HG03521 (cell line): ENCODE data around the gene PRND.
"Not testable (repeated sequence)": the region's sequence is repeated elsewhere in the genome, so short reads cannot be mapped to it uniquely, and the experiment has no call there.

Source experiments
- ATAC-seq: cut with Tn5 transposase; IDR thresholded peaks from one replicate; pipeline ENCODE4 v1.9.1; 2021; ENCODE audit warnings: mild to moderate bottlenecking, moderate library complexity; ENCODE audit not compliant: unreplicated experiment

PRND gene

DNA sequence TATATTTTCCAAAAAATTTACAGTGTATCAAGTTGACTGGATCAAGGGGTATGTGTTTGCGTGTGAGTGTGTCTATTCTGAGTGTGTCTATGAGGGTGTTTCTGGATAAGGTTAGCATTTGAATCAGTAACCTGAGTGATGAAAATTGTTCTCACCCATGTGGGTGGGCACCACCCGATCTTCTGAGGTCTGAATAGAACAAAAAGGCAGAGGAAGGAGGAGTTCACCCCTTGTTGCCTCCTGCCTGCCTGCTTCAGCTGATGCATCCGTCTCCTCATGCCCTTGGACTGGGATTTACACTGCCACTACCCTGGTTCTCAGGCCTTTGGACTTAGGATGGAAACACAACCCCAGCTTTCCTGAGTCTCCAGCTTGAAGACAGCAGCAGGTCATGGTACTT lies 13.7 kb upstream of the PRND start:
- no peak for ATAC-seq

DNA sequence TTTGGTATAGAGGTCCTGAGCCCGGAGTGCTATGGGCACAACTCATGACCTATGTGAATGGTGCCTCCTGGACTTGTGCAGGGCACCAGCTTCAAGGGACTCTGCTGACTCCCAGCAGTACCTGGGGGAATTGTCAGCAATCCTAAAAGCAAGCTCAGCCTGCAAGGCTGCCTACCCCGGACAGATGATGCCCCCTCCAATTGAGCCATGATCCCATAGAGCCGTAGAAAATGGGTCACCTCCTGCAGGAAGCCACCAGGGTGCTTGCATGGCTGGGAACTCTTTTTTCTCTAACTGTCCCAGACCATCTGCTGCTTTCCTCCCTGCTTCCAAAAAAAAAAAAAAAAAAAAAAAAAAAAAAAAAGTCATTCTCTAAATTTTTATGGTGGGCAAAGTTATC lies 12.9 kb upstream of the PRND start:
- ATAC-seq: no peak

DNA sequence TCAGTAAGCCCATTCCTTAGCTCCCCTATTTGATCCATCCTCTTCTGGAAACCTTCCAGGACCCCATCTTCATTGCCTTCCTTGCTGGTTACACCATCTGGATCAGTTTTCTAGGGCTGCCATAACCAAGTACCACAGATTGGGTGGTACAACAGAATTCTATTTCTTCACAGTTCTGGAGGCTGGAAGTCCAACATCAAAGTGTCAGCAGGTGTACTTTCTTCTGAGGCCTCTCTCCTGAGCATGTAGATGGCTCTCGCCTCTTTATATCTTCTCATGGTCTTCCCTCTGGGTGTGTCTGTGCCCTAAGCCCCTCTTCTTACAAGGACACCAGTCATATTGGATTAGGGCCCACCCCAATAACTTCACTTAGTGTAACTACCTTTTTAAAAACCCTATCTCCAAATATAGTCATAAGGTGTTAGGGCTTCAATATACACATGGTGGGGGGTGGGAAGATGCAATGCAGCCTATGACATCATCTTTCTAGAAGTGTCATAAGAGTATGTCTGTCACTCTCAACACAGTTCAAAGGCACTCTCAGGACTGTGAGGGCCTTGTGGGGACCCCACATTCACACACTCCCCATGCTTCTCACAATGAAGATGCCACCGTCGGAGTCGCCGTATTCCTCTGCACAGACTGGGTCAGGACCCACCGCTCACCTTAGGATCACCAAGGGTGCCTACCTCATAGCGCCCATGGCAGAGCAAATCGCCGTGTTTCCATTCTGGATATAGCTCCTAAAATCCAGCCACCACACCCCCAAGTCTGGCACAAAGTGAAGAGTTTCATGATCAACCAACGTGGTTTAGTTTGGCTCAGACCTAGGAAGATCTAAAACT lies 12.2 kb upstream of the PRND start:
- ATAC-seq: no peak

DNA sequence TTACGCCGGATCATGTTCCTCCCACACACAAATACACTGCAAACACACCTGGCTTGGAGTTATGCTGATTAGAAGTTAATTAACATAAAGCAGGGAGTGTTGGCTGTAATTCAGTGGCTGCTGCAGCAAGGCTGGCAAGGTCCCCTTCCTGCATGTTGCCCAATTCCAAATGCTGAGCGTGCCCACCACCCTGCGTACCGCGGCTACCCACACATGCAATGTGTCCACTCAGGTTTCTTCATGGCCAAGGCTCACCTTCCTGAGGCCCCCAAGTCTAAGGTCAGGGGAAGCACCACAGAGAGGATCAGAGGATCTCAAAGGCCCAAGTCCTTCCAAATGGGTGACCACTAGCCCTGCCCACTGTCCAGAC lies 11.6 kb upstream of the PRND start:
- no peak for ATAC-seq

DNA sequence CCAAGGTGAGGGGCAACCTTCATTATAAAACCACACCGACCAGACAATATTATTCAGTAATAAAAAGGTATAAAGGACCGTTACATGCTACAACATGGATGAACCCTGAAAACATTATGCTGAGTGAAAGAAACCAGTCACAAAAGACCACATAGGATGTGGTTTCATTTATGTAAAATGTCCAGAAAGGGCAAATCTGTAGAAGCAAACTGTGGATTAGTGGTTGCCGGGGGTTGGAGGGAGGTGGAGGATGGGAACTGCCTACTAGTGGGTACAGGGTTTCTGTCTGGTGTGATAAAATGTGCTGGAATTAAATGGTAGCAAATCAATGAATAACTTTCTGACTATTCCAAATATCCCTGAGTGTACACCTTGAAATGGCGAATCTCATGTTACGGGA lies 10.2 kb upstream of the PRND start:
- no peak for ATAC-seq

DNA sequence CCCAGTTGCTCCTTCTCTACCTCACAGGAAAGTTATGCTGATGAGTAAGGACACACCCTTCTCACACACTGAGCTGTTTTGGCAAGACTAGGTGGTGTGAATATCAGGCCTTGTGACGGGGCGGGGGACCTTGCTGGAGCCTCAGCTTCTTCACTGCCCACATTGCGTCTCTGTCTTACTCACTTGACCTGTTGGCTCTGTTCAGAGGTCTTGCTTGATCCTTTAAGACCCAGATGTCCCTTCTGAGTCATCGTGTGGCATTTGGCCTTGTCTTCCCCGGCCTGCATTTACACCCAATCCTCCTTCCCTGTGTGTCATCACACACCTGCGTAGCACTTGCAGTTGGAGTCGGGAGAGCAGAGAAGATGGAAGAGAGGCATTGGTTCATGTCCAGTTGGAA lies 8.3 kb upstream of the PRND start:
- no peak for ATAC-seq

DNA sequence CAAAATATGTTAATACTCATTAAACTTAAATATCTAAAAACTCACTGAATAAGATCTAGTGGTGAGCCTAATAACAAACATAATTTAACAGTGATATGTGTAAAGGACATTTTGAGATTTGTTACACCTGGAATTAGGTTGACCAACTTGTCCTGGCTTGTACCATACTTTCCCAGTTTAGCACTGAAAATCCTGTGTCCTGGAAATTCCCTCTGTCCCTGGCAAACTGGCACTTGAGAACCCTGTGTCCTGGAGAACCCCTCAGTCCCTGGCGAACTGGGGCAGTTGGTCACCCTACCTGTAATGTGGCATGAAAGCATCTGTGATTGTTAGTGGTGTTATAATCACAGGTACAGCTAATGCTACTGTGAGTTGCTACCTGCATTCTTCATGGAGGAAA lies 6.9 kb upstream of the PRND start:
- no peak for ATAC-seq

DNA sequence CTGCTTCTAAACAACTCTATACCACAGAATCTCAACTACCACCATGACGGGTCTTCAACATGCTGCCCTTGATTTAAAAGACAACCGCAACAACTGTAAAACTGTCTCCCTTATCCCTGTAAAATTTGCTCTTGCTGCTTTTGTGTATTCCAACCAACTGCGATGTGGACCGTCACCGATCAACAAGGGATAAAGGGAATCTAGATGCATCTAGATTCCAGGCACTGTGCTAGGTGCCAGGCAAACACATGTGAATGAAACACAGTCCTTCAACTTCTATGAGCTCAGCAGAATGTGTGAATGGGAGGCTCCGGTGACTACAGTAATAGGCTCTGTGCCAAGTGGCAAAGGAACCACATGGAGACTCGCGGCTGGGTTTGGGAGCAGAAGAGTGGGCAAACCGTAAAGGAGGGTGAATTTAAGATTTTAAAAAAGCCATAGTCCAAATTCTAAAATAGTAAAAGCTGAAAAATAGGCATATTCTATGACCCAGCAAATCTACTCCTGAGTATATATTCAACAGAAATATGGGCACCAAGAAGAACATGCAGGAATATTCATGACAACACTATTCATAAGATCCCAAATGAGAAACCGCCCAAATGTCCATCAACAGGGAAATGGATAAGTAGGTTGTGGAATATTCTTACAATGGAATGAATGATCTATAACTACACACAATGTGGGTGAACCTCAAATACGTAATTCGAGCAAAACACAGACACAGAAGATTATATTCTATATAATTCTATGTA lies 3.7 kb upstream of the PRND start:
- ATAC-seq: no peak

DNA sequence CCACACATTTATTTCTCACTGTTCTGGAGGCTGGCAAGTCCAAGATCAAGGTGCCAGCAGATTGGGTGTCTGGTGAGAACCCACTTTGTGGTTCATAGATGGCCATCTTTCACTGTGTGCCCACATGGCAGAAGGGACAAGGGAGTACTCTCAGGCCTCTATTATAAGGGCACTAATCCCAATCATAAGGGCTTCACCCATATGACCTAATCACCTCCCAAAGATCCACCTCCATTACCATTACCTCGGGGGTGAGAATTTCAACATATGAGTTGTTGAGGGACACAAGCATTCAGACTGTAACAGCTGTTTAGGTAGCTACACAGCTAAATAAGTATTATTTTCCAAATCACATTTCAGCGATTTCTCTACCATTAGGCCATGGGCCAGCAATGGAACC lies 2.5 kb upstream of the PRND start:
- ATAC-seq: no peak

DNA sequence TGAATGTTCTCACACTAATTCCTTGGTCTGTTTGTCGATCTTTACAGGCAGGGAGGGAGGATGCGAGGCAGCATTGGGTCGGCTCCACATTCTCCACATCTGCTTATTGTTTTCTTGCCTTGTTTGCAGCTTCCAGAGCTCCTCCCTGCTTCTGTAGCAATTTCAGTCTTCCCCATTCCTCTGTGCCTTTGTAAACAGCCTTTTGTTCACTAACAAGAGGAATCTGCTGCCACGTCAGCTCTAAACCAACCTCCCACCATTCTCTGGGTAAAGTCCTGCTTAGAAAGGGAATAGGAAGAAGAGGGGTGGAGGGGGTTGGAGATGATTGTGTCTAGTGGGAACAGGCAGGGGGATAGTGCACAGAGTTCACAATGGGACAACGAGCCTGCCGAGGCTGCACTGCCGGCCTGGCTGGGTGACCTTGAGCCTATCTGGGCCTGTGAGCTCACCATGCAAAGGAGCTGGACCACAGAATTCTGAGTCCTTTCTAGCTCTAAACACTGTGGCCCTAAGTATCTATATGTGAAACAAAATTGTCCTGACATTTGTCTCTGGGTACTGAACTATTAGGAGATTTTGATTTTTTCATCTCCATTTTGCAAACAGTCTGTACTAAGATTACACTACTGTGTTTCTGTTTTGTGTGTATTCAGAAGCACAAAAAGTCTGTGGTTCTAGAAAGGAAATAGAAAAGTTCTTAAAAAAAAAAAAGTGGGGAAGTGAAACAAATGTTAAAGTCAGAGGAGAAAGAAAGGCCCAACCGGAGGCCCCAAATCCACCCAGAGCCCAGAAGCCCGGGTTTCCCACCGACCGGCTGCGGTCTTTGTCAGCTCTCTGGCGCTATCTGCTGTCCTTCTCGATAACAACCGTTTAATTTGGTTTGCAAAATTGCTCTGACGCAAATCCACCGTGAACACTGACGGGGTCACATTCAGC lies 1.4 kb upstream of the PRND start:
- ATAC-seq: peak; percentile 91

DNA sequence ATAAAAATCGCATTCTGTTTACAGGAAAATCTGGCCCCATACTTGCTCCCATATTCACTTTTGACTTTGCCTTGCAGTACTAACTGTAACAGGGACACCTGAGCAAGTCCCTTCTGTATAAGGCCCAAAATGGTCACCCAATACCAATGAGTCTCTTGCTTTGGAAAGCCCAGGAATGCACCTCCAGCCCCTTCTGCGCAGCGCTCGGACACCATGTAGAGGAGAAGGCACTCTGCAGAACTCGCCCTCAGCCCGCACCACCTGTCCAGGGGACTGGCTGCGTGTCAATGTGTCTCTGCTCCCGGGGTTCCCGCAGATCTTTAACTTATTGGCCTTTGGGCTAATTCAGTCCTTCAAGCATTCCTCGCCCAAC lies 746 bp upstream of the PRND start:
- peak; percentile 5 for ATAC-seq

DNA sequence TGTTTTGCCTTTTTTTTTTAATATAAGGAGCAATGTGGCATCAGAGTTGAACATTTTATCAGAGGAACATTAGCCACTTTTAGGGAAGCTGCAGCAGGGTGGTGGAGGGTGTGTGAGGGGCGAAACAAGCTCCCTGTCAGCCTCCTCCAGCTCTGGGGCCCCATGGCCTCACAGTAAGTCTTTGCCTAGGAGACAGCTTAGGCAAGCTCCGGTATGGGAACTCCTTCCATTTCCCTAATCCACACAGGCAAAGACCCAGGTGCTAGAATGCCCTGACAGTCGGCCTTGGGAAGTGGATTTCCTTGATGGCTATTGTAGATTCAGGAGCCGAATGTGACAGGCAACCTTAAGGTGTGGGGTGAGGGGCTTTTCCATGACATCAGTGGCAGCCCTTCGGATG lies 862 bp downstream of the PRND start:
- ATAC-seq: no peak

DNA sequence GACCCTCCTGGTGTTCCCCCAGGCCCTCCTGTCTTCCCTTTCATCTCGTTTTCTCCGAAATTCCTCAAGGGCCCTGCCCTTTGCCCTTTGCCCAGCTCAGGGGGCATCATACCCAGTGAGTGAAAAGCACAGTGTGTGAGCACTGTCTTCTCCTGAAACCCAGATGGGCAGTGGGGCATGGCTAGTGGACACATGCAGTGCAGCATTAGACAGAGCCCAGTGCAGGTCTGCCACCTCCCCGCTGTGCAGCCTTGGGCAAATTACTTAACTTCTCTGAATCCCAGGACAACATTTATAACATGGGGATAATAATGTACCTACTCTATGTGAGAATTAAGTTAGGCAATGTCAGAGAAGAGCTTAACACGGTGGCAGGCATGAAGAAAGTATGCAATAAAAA lies 1.3 kb downstream of the PRND start:
- ATAC-seq: no peak

DNA sequence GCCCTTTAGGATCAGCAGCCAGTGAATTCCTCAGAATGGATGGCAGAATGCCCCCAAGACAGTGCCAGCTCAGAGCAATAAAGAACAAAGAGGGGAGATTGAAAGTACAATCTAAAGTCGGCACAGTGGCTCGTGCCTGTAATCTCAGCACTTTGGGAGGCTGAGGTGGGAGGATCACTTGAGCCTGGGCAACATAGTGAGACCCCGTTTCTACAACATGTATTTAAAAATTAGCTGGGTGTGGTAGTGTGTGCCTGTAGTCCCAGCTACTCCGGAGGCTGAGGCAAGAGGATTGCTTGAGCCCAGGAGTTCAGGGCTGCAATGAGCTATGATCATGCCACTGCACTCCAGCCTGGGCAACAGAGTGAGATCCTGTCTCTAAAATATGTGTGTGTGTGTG lies 1.8 kb downstream of the PRND start:
- ATAC-seq: not testable (repeated sequence)

DNA sequence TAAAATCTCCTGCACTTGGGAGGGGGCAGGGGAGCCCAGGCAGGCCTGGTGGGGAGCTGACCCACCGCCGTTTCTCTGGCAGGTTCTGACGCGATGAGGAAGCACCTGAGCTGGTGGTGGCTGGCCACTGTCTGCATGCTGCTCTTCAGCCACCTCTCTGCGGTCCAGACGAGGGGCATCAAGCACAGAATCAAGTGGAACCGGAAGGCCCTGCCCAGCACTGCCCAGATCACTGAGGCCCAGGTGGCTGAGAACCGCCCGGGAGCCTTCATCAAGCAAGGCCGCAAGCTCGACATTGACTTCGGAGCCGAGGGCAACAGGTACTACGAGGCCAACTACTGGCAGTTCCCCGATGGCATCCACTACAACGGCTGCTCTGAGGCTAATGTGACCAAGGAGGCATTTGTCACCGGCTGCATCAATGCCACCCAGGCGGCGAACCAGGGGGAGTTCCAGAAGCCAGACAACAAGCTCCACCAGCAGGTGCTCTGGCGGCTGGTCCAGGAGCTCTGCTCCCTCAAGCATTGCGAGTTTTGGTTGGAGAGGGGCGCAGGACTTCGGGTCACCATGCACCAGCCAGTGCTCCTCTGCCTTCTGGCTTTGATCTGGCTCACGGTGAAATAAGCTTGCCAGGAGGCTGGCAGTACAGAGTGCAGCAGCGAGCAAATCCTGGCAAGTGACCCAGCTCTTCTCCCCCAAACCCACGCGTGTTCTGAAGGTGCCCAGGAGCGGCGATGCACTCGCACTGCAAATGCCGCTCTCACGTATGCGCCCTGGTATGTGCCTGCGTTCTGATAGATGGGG lies 3.0 kb downstream of the PRND start:
- ATAC-seq: no peak

DNA sequence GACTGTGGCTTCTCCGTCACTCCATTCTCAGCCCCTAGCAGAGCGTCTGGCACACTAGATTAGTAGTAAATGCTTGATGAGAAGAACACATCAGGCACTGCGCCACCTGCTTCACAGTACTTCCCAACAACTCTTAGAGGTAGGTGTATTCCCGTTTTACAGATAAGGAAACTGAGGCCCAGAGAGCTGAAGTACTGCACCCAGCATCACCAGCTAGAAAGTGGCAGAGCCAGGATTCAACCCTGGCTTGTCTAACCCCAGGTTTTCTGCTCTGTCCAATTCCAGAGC lies 3.5 kb downstream of the PRND start:
- ATAC-seq: no peak

DNA sequence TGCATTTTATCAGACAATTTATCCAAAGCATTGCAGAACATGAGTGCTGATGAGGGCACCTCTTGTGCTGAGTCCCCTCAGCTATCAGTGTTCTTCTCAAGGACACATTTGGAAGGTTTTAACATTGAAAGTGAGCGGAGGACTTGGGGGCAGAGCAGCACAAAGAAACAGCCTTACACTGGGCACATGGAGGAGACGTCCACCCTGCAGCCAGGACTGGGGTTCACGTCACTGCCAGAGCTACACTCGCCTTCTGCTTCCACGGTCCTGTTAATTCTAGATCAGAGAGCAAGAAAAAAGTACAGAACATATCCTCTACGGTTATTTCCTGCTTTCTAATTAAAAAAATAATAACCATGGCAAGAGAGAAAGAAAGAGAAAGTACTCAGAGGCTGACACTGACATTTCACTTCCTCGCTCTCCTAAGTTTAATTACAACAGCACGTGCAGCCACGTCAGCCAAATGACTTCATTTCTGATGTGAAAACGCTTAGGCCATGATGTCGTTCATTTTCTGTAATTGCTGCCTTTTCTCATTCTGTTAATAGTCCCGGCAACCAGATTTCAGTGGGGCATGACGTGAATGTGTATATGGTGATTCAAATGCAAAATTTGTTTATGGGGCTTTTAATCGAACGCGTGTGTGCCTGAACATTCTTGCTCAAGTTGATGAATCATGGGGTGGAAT lies 5.1 kb downstream of the PRND start:
- ATAC-seq: no peak

DNA sequence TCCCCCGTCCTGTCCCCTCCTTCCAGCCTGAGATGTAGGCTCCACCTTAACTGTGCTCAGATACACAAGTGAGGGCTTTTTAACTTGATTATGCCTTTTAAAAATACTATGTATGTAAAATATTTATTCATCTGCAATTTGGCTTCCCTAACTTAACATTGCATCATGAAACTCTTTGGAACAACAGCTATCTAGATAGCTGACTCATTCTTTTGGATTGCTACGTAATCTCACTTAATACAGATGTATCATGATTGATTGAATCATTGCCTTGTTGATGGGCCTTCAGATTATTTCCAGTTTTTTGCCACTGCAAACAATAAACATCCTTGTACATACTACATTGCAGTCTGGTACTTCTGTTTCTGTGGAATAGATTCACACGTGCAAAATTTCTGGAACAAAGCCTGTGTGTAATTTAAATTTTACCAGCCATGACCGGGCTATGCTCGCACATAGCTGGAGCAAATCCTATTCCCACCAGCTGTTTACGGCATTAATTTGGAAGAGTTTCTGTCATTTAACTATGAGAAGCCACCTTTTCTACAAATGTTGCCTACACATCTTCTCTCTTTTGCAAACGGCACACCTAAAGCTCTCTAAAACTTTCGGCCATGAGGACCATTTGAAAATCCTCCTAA lies 6.5 kb downstream of the PRND start:
- ATAC-seq: no peak

DNA sequence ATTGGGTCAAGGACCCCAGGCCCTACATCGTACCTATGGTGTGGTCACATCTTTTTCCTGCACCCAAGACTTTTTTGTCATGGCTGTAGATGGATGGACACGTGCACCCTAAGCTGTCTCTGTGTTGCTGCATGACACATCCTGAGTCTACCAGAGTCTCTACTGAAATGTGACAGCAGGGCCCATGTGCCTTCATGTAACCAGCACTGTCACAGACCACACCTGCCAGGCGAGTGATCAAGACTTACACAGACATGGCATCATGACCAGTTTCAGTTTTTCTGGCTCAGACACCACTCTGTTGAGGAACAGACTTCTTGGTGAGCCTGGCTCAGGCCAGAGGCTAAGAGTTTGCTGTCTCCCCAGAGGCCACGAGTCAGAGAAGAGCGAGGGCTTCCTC lies 7.6 kb downstream of the PRND start:
- no peak for ATAC-seq

DNA sequence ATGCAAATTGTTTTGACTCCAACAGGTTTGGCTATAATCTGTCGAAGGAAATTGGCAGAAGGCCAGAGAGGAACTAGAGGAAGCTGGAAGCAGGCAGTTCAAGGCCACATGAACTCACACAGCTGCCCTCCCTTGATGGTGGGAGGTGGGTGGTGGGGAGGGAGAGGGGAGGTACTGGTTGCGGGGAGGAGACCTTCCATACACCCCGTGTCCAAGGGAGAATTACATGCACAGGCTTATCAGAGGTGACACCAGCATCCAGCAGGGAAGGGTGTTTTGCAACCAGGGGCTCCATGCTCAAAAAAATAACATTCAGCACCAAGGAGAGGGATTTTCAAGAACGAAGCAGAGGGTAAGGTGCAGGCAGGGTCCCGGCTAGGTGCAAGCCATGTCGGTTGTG lies 9.1 kb downstream of the PRND start:
- no peak for ATAC-seq
